ENCODE measurements around the gene HBS1L.

GRCh38 chr6:134921276-134921675 lies 133.3 kb downstream of the HBS1L start:
- TF ChIP-seq CTCF (IDR thresholded peaks at IDR 0.05; ENCODE audit: low read depth, low read length, poor library complexity, severe bottlenecking) = no peak
- TF ChIP-seq EZH2phosphoT487 (IDR thresholded peaks at IDR 0.05; ENCODE audit: borderline replicate concordance, low read length) = no peak
